ENCODE measurements around the gene SMC4.

SMC4 gene

GRCh38 chr3:160471892-160472291 lies 72.4 kb downstream of the SMC4 start:
- no peak overlapping the region for H3K27ac ChIP-seq
- no peak overlapping the region for H3K4me3 ChIP-seq

GRCh38 chr3:160472344-160472743 lies 72.9 kb downstream of the SMC4 start:
- H3K4me3 ChIP-seq, result no peak overlapping the region
- H3K27ac ChIP-seq, result peak overlapping the region in 2 of 21 experiments; percentile 34 to 72

GRCh38 chr3:160473221-160473620 lies 73.8 kb downstream of the SMC4 start:
- peak overlapping the region in 3 of 21 experiments; percentile 31 to 72 (median 61) for H3K27ac ChIP-seq
- no peak overlapping the region for H3K4me3 ChIP-seq

- Histone ChIP-seq H3K27ac (peak overlapping the region in 4 of 21 experiments; percentile 0 to 72 (median 46)), H3K4me3 (no peak overlapping the region)
These were observed 74.5 kb downstream of the SMC4 start for GRCh38 chr3:160473978-160474377.

- Histone ChIP-seq H3K4me3 (no peak overlapping the region), H3K27ac (peak overlapping the region in 5 of 21 experiments; percentile 0 to 72 (median 7))
These were observed 75.0 kb downstream of the SMC4 start for GRCh38 chr3:160474416-160474838.

- Histone ChIP-seq H3K4me3 (no peak overlapping the region), H3K27ac (peak overlapping the region in 3 of 21 experiments; percentile 4 to 72 (median 61))
These were observed 75.7 kb downstream of the SMC4 start for GRCh38 chr3:160475153-160475552.

- H3K27ac ChIP-seq, result peak overlapping the region in 2 of 21 experiments; percentile 4 to 61
- H3K4me3 ChIP-seq, result no peak overlapping the region
These were observed 76.4 kb downstream of the SMC4 start for GRCh38 chr3:160475884-160476283.

- H3K27ac ChIP-seq, result peak overlapping the region in 6 of 21 experiments; percentile 3 to 69 (median 45)
- H3K4me3 ChIP-seq, result no peak overlapping the region
These were observed 78.3 kb downstream of the SMC4 start for GRCh38 chr3:160477750-160478149.

- Histone ChIP-seq H3K27ac (peak overlapping the region in 1 of 21 experiments; percentile 29), H3K4me3 (no peak overlapping the region)
These were observed 78.9 kb downstream of the SMC4 start for GRCh38 chr3:160478338-160478737.

GRCh38 chr3:160479376-160479775 lies 79.9 kb downstream of the SMC4 start:
- no peak overlapping the region for H3K4me3 ChIP-seq
- peak overlapping the region in 1 of 21 experiments; percentile 29 for H3K27ac ChIP-seq

GRCh38 chr3:160480931-160481330 lies 81.5 kb downstream of the SMC4 start:
- no peak overlapping the region for H3K4me3 ChIP-seq
- no peak overlapping the region for H3K27ac ChIP-seq

GRCh38 chr3:160481856-160482255 lies 82.4 kb downstream of the SMC4 start:
- Histone ChIP-seq H3K4me3 (no peak overlapping the region), H3K27ac (no peak overlapping the region)

GRCh38 chr3:160482796-160483195 lies 83.3 kb downstream of the SMC4 start:
- Histone ChIP-seq H3K27ac (no peak overlapping the region), H3K4me3 (no peak overlapping the region)
